NCI-H1417 (cell line): Measurements from ENCODE around the gene SMARCA4.
"Not testable (repeated sequence)": the region's sequence is repeated elsewhere in the genome, so short reads cannot be mapped to it uniquely, and the experiment has no call there.

Experiments
- DNase-seq, 3 experiments: peaks; one replicate each; lab custom pipeline; 2025; lab: John Stamatoyannopoulos, UW

The SMARCA4 gene

GRCh38 chr19:11069561-11069960 is 108.7 kb downstream of the SMARCA4 start:
- no peak for DNase-seq

GRCh38 chr19:11070123-11070522 is 109.3 kb downstream of the SMARCA4 start:
- DNase-seq = no peak

GRCh38 chr19:11073568-11073967 is 112.7 kb downstream of the SMARCA4 start:
- DNase-seq = no peak

- not testable (repeated sequence) for DNase-seq
Observed at GRCh38 chr19:11076792-11077191, 116.0 kb downstream of the SMARCA4 start.

GRCh38 chr19:11078893-11079292 is 118.1 kb downstream of the SMARCA4 start:
- DNase-seq = no peak

GRCh38 chr19:11079999-11080398 is 119.2 kb downstream of the SMARCA4 start:
- peak in 1 of 3 experiments; percentile 8 for DNase-seq

GRCh38 chr19:11087870-11088505 is 127.2 kb downstream of the SMARCA4 start:
- no peak for DNase-seq

- peak in 2 of 3 experiments; percentile 17 to 64 for DNase-seq
Observed at GRCh38 chr19:11088506-11089253, 127.8 kb downstream of the SMARCA4 start.

- peak; percentile 66 to 89 (median 75) for DNase-seq
Observed at GRCh38 chr19:11089254-11090013, 128.6 kb downstream of the SMARCA4 start, which contains the start of gene LDLR. Gene LDLR, plus strand, starts transcription at chr19:11089463. Its CDS starts 86 bp downstream, at chr19:11089549.

- DNase-seq = not testable (repeated sequence)
Observed at GRCh38 chr19:11090014-11090263, 129.1 kb downstream of the SMARCA4 start.

GRCh38 chr19:11090264-11090996 is 129.6 kb downstream of the SMARCA4 start:
- DNase-seq = peak; percentile 91 to 97 (median 96)

GRCh38 chr19:11090997-11091702 is 130.3 kb downstream of the SMARCA4 start:
- DNase-seq = no peak

- DNase-seq = peak in 1 of 3 experiments; percentile 34
Observed at GRCh38 chr19:11091703-11092153, 130.9 kb downstream of the SMARCA4 start.

- DNase-seq = no peak
Observed at GRCh38 chr19:11092181-11092538, 131.3 kb downstream of the SMARCA4 start.

- DNase-seq = no peak
Observed at GRCh38 chr19:11093689-11094238, 132.9 kb downstream of the SMARCA4 start.

- no peak for DNase-seq
Observed at GRCh38 chr19:11094520-11094894, 133.7 kb downstream of the SMARCA4 start.

GRCh38 chr19:11096210-11096841 is 135.5 kb downstream of the SMARCA4 start:
- DNase-seq = no peak

GRCh38 chr19:11097367-11097766 is 136.5 kb downstream of the SMARCA4 start:
- not testable (repeated sequence) for DNase-seq

- no peak for DNase-seq
Observed at GRCh38 chr19:11098327-11098726, 137.5 kb downstream of the SMARCA4 start.

- no peak for DNase-seq
Observed at GRCh38 chr19:11098861-11099260, 138.0 kb downstream of the SMARCA4 start.

GRCh38 chr19:11100049-11100448 is 139.2 kb downstream of the SMARCA4 start:
- DNase-seq = no peak
